Right atrium auricular region (tissue), 2 donors: Measurements from ENCODE around the gene ATXN2. TPM values are rescaled to one million over a fixed set of nuclear protein-coding genes. Genes with fewer than 3 reads are reported as not detected.
"Not testable (repeated sequence)": the region's sequence is repeated elsewhere in the genome, so short reads cannot be mapped to it uniquely, and the experiment has no call there.

Experiments used
- DNase-seq: peaks from one replicate; pipeline ENCODE4 v3.0.0-alpha.2; 2019; ENCODE audit warnings: low spot score
- H3K27ac ChIP-seq, 2 donors: fragments of 200-600 bp; sonication (generic); 1 replicate in 1 of 2; 2 replicates in 1 of 2; pipeline ENCODE4 v1.5.1; 2016 to 2019
- H3K27me3 ChIP-seq, 2 donors: fragments of 200-600 bp; sonication (generic); one replicate each; pipeline versions ENCODE4 v1.5.1 to v1.6.0; 2017 to 2019
- H3K36me3 ChIP-seq: fragments of 200-600 bp; sonication (generic); one replicate; pipeline ENCODE4 v1.5.1; 2016
- H3K4me1 ChIP-seq, 2 donors: fragments of 200-600 bp; sonication (generic); one replicate each; pipeline versions ENCODE4 v1.5.1 to v1.6.0; 2017 to 2019
- H3K4me3 ChIP-seq, 2 donors: fragments of 200-600 bp; sonication (generic); 1 replicate in 1 of 2; 2 replicates in 1 of 2; pipeline ENCODE4 v1.5.1; 2017 to 2019; ENCODE audit warnings: mild to moderate bottlenecking in 1 of 2, moderate library complexity in 1 of 2
- H3K9me3 ChIP-seq, 2 donors: fragments of 200-600 bp; sonication (generic); one replicate each; pipeline ENCODE4 v1.5.1; 2019
- total RNA-seq, 2 donors: library from RNA; depleted of rRNA; stranded (reverse); fragments of >200 nt; gene quantifications; one replicate each; pipeline ENCODE4 v1.1.0, GENCODE V29; 2016
- TF ChIP-seq, protein P1 (sequence below), 2 donors: fragments of 200-600 bp; sonication (generic); IDR thresholded peaks; one replicate each; pipeline ENCODE4 v1.5.1; 2019; ENCODE audit warnings: antibody characterized with exemption in 2 of 2

Gene ATXN2
- total RNA-seq, 2 donors from 2014 or later = 33.4 to 36.6 TPM

DNA sequence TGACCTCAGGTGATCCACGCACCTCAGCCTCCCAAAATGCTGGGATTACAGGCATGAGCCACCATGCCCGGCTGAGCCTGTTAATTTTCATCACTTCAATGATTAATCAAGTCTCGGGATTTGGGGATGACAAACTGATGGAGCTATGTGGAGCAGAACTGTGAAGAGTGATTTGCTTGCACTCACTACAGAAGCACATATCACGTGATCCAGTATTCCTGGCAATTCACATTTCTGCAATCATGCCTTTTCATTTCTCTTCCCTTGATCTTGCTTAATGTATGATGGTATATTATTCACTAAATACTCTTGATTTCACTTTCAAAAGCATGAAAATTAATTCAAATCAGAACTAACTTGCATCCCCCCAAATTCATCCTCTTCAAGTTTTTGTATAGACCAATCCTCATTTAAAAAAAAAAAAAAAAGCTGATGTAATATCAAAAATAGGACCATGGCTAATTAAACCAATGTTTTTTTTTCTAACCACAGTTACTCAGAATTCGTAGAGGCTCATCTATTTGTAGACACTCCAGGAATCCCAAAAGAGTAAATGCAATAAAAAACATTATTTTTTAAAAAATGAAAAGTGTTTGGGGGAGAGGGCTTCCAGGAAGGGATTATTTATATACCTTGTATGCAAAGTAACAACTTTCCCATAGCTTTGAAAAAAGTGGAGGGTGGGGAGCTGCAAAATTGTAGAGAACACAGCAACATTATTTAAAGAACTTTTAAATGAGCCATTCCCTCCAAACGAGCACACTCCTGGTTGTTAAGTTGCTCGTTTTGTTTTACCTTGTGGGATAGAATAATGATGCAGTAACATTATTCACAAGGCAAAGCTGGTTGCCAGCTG lies 7.0 kb upstream of the ATXN2 start:
- Histone ChIP-seq H3K9me3 (no peaks in the 10 kb centered on the region), H3K4me3 (no peak overlapping the region), H3K27ac (no peak overlapping the region), H3K4me1 (no peaks in the 10 kb centered on the region), H3K27me3 (no peaks in the 10 kb centered on the region), H3K36me3 (no peaks in the 10 kb centered on the region)
- no peak for DNase-seq
- TF ChIP-seq, protein P1, sequence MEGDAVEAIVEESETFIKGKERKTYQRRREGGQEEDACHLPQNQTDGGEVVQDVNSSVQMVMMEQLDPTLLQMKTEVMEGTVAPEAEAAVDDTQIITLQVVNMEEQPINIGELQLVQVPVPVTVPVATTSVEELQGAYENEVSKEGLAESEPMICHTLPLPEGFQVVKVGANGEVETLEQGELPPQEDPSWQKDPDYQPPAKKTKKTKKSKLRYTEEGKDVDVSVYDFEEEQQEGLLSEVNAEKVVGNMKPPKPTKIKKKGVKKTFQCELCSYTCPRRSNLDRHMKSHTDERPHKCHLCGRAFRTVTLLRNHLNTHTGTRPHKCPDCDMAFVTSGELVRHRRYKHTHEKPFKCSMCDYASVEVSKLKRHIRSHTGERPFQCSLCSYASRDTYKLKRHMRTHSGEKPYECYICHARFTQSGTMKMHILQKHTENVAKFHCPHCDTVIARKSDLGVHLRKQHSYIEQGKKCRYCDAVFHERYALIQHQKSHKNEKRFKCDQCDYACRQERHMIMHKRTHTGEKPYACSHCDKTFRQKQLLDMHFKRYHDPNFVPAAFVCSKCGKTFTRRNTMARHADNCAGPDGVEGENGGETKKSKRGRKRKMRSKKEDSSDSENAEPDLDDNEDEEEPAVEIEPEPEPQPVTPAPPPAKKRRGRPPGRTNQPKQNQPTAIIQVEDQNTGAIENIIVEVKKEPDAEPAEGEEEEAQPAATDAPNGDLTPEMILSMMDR (IDR thresholded peaks at IDR 0.05) = no peak

DNA sequence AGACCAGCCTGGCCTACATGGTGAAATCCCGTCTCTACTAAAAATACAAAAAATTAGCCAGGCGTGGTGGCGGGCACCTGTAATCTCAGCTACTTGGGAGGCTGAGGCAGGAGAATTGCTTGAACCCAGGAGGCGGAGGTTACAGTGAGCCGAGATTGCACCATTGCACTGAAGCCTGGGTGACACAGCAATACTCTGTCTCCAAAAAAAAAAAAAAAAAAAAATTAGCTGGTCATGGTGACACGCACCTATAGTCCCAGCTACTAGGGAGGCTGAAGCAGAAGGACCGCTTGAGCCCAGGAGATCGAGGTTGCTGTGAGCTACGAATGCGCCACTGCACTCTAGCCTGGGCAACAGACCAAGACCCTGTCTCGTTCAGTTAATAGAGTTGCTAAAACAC lies 3.7 kb upstream of the ATXN2 start:
- H3K9me3 ChIP-seq, H3K27ac ChIP-seq, H3K4me1 ChIP-seq, H3K27me3 ChIP-seq, H3K36me3 ChIP-seq, H3K4me3 ChIP-seq, DNase-seq: not testable (repeated sequence)

DNA sequence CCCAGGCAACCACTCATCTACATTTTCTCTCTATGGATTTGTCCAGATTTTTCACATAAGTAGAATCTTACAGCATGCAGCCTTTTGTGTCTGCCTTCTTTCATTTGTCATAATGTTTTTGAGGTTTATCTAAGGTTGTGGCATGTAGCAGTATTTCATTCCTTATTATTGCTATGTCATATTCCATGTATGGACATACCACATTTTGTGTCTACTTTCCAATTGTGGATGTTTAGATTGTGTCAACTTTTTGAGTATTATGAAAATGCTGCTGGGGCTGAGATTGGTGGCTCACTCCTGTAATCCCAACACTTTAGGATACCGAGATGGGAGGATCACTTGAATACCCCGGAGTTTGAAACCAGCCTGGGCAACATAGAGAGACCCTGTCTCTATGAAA lies 3.2 kb upstream of the ATXN2 start:
- no peaks in the 10 kb centered on the region for H3K36me3 ChIP-seq
- no peak for DNase-seq
- no peak overlapping the region for H3K27ac ChIP-seq
- TF ChIP-seq, protein P1 (IDR thresholded peaks at IDR 0.05) = no peak
- peaks cover 0 to 10% of the 10 kb centered on the region in 2 donors for H3K4me1 ChIP-seq
- no peak overlapping the region for H3K4me3 ChIP-seq
- no peaks in the 10 kb centered on the region for H3K9me3 ChIP-seq
- H3K27me3 ChIP-seq = no peaks in the 10 kb centered on the region

DNA sequence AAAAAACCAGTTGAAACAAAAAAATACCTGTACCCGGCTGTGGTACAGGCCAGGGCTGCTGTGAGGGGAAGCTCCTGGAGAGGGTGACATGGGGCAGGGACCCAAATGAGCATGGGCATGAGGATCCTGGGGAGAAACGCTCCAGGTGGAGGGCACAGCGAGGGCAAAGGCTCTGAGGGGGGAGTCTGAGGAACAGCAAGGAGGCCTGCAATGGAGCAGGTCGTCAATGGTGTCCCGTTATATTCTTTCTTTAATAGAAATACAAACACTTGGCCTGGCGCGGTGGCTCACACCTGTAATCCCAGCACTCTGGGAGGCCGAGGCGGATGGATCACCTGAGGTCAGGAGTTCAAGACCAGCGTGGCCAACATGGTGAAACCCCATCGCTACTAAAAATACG lies 1.9 kb upstream of the ATXN2 start:
- DNase-seq, H3K9me3 ChIP-seq, H3K27ac ChIP-seq, H3K4me3 ChIP-seq, H3K36me3 ChIP-seq, H3K27me3 ChIP-seq: not testable (repeated sequence)
- peaks cover 0 to 22% of the 10 kb centered on the region in 2 donors for H3K4me1 ChIP-seq

DNA sequence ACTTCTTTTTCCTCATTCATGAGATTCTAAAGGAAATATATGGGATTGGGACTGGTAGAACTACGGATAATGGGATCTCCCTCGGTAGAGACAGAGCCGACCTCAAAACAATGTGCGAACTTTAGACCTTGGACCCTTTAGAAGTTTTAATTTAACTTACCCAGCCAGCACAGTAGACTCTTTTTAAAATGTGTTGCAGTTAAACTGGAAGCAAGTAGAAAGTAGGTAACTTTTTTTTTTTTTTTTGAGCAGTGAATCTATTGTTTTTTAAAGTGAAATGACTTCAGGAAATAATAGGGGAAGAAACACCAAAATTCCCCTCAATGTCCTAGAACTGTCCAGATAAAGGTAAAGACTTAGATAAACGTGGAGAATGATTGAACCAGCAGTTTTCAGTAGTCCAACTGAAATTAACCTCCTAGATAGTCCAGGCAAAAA lies 1.1 kb upstream of the ATXN2 start:
- peaks cover 0 to 30% of the 10 kb centered on the region in 2 donors for H3K4me1 ChIP-seq
- DNase-seq = no peak
- TF ChIP-seq, protein P1 (IDR thresholded peaks at IDR 0.05) = no peak

DNA sequence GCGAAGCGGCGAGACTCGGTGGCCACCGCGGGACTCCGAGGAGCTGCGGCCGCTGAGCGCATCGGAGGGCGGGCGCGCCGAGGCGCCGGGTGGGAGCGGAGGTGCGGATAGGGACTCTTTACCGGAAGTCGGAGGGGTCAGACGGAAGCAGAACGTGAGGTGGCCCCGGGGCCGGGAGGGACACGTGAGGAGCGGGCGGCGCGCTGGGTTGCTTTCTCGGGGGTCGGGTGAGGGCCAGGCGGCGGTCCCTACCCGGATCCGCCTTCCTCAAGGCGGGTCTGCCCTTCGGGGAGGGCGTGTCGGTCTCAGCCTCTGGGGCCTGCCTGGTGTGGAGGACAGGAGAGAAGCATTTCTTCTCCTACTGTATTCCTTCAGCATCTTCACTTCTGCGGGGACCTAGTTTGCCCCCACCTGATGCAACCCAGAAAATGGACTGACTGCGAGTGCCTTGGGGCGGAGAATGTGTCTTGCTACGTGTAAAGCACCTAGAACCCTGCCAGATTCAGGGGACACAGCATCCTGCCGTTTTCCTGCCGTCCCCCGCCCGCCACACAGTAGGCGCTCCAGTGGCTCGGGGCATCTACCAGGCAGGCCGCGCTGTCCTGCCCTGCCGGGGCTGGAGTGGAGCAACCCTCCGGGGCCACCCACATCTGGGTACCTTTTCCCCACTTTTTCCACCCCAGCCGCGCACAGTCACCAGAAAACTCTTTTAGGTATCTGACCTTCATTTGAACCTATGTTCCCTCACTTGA lies 514 bp upstream of the ATXN2 start:
- Histone ChIP-seq H3K4me1 (peaks cover 0 to 36% of the 10 kb centered on the region in 2 donors), H3K27me3 (no peaks in the 10 kb centered on the region)
- TF ChIP-seq, protein P1 (IDR thresholded peaks at IDR 0.05) = no peak

More for the DNA sequence above, 1.1 kb upstream of the ATXN2 start:
- Histone ChIP-seq H3K36me3 (no peaks in the 10 kb centered on the region), H3K27me3 (no peaks in the 10 kb centered on the region), H3K4me3 (peak overlapping the region; percentile 92 to 96), H3K9me3 (no peaks in the 10 kb centered on the region), H3K27ac (peak overlapping the region; percentile 93 to 96)

More for the DNA sequence above, 514 bp upstream of the ATXN2 start:
- Histone ChIP-seq H3K4me3 (peak overlapping the region; percentile 92 to 96), H3K27ac (peak overlapping the region; percentile 93 to 96), H3K9me3 (no peaks in the 10 kb centered on the region), H3K36me3 (no peaks in the 10 kb centered on the region)
- peak; percentile 92 for DNase-seq
